ENCODE measurements around the gene ST3GAL6. TPM values are rescaled to one million over a fixed set of nuclear protein-coding genes. Genes with fewer than 3 reads are reported as not detected.
A peak's percentile ranks its signal among the peaks of the same experiment; 100 is the strongest.

ST3GAL6 gene
- total and polyA plus RNA-seq, 2 of the 13 experiments (the other 11 are each of a cell fraction or from before 2014, with no cell fraction given), result 17.5 to 23.2 TPM

- TF ChIP-seq ZNF264 (CRISPR knock-in tag; IDR thresholded peaks at IDR 0.05), result 0 out of 2 replicates have a peak, but pooled peaks have one; percentile 49
- no peak for TF ChIP-seq SPEN (CRISPR knock-in tag; IDR thresholded peaks at IDR 0.05; ENCODE audit: low read depth)
- TF ChIP-seq SIX1 (CRISPR knock-in tag; IDR thresholded peaks at IDR 0.05; ENCODE audit: borderline replicate concordance), result no peak
- TF ChIP-seq ATF7 (IDR thresholded peaks at IDR 0.05), result no peak
- no peak for TF ChIP-seq ATF7 (CRISPR knock-in tag; IDR thresholded peaks at IDR 0.05)
- peak; percentile 41; the same call in 1 of the 2 replicates for TF ChIP-seq THRA (CRISPR knock-in tag; IDR thresholded peaks at IDR 0.05; ENCODE audit: borderline replicate concordance)
- peak; percentile 35; the same call in 1 of the 2 replicates for TF ChIP-seq ATF2 (CRISPR knock-in tag; IDR thresholded peaks at IDR 0.05)
- no peak for TF ChIP-seq NFYC (CRISPR knock-in tag; IDR thresholded peaks at IDR 0.05)
- no peak for TF ChIP-seq NR0B2 (CRISPR knock-in tag; IDR thresholded peaks at IDR 0.05)
- no peak for TF ChIP-seq SMARCE1 (IDR thresholded peaks at IDR 0.05; ENCODE audit: borderline replicate concordance)
- peak; percentile 93 for TF ChIP-seq GATAD2A (CRISPR knock-in tag; IDR thresholded peaks at IDR 0.05)
- TF ChIP-seq HDAC1 (CRISPR knock-in tag; IDR thresholded peaks at IDR 0.05), result peak; percentile 24; the same call in 1 of the 2 replicates
- peak; percentile 71; the same call in 1 of the 2 replicates for TF ChIP-seq NCOA2 (CRISPR knock-in tag; IDR thresholded peaks at IDR 0.05)
- TF ChIP-seq ZNF780A (CRISPR knock-in tag; IDR thresholded peaks at IDR 0.05), result no peak
- TF ChIP-seq HOXA7 (CRISPR knock-in tag; IDR thresholded peaks at IDR 0.05), result no peak
- peak; percentile 60; the same call in 1 of the 2 replicates for TF ChIP-seq ZNF503 (CRISPR knock-in tag; IDR thresholded peaks at IDR 0.05)
- peak; percentile 85 for TF ChIP-seq SOX5 (CRISPR knock-in tag; IDR thresholded peaks at IDR 0.05; ENCODE audit: borderline replicate concordance)
- 0 out of 2 replicates have a peak, but pooled peaks have one; percentile 37 for TF ChIP-seq ZNF644 (CRISPR knock-in tag; IDR thresholded peaks at IDR 0.05; ENCODE audit: low read depth)
- peak; percentile 64 for TF ChIP-seq BCL6 (CRISPR knock-in tag; IDR thresholded peaks at IDR 0.05)
- no peak for TF ChIP-seq SIN3B (IDR thresholded peaks at IDR 0.05; ENCODE audit: low read length)
- peak; percentile 57; the same call in 1 of the 2 replicates for TF ChIP-seq ZNF788 (CRISPR knock-in tag; IDR thresholded peaks at IDR 0.05; ENCODE audit: borderline replicate concordance)
- peak; percentile 33; the same call in 1 of the 2 replicates for TF ChIP-seq FOXA1 (IDR thresholded peaks at IDR 0.05)
- peak; percentile 95 for TF ChIP-seq FOXA1 (CRISPR knock-in tag; IDR thresholded peaks at IDR 0.05)
Observed at GRCh38 chr3:98812851-98813374, 49.8 kb downstream of the ST3GAL6 start (continued).
